HG03378 (cell line): ENCODE data around the gene ANKFN1.

Experiments used
- ATAC-seq: cut with Tn5 transposase; IDR thresholded peaks from one replicate; pipeline ENCODE4 v1.9.1; 2021; ENCODE audit warnings: mild to moderate bottlenecking, moderate library complexity; ENCODE audit not compliant: unreplicated experiment

The ANKFN1 gene

GRCh38 chr17:56497132-56497531 lies 343.9 kb downstream of the ANKFN1 start:
- no peak for ATAC-seq

- no peak for ATAC-seq
Measured at GRCh38 chr17:56499799-56500388, 346.6 kb downstream of the ANKFN1 start.

- ATAC-seq = no peak
Measured at GRCh38 chr17:56502120-56502654, 348.9 kb downstream of the ANKFN1 start.

GRCh38 chr17:56505154-56505756 lies 352.0 kb downstream of the ANKFN1 start:
- ATAC-seq = no peak

- ATAC-seq = no peak
Measured at GRCh38 chr17:56506349-56506748, 353.1 kb downstream of the ANKFN1 start.

- no peak for ATAC-seq
Measured at GRCh38 chr17:56510554-56511342, 357.5 kb downstream of the ANKFN1 start.

GRCh38 chr17:56514264-56514663 lies 361.0 kb downstream of the ANKFN1 start:
- ATAC-seq = no peak

- ATAC-seq = no peak
Measured at GRCh38 chr17:56514899-56515298, 361.6 kb downstream of the ANKFN1 start.

- ATAC-seq = no peak
Measured at GRCh38 chr17:56521414-56522141, 368.3 kb downstream of the ANKFN1 start.

GRCh38 chr17:56523042-56523441 lies 369.8 kb downstream of the ANKFN1 start:
- no peak for ATAC-seq

- no peak for ATAC-seq
Measured at GRCh38 chr17:56528696-56529095, 375.4 kb downstream of the ANKFN1 start.

GRCh38 chr17:56532926-56533325 lies 379.7 kb downstream of the ANKFN1 start:
- no peak for ATAC-seq

GRCh38 chr17:56536766-56537165 lies 383.5 kb downstream of the ANKFN1 start:
- ATAC-seq = no peak

- no peak for ATAC-seq
Measured at GRCh38 chr17:56540836-56541235, 387.6 kb downstream of the ANKFN1 start.

- no peak for ATAC-seq
Measured at GRCh38 chr17:56543280-56543679, 390.0 kb downstream of the ANKFN1 start.

- ATAC-seq = no peak
Measured at GRCh38 chr17:56545106-56545505, 391.8 kb downstream of the ANKFN1 start.

- ATAC-seq = no peak
Measured at GRCh38 chr17:56545930-56546329, 392.7 kb downstream of the ANKFN1 start.

- ATAC-seq = no peak
Measured at GRCh38 chr17:56548661-56549060, 395.4 kb downstream of the ANKFN1 start.

- no peak for ATAC-seq
Measured at GRCh38 chr17:56549501-56549900, 396.2 kb downstream of the ANKFN1 start.

- no peak for ATAC-seq
Measured at GRCh38 chr17:56557682-56558081, 404.4 kb downstream of the ANKFN1 start.

GRCh38 chr17:56558088-56558487 lies 404.8 kb downstream of the ANKFN1 start:
- no peak for ATAC-seq
